Activated gamma-delta T cell (primary cell): ENCODE measurements around the gene SLC7A5.
"Not testable (repeated sequence)": the region's sequence is repeated elsewhere in the genome, so short reads cannot be mapped to it uniquely, and the experiment has no call there.

Source experiments
- DNase-seq: peaks from one replicate; lab custom pipeline; 2025; lab: John Stamatoyannopoulos, UW

The SLC7A5 gene

GRCh38 chr16:87861300-87862099 is 7.8 kb downstream of the SLC7A5 start:
- DNase-seq: not testable (repeated sequence)

DNA sequence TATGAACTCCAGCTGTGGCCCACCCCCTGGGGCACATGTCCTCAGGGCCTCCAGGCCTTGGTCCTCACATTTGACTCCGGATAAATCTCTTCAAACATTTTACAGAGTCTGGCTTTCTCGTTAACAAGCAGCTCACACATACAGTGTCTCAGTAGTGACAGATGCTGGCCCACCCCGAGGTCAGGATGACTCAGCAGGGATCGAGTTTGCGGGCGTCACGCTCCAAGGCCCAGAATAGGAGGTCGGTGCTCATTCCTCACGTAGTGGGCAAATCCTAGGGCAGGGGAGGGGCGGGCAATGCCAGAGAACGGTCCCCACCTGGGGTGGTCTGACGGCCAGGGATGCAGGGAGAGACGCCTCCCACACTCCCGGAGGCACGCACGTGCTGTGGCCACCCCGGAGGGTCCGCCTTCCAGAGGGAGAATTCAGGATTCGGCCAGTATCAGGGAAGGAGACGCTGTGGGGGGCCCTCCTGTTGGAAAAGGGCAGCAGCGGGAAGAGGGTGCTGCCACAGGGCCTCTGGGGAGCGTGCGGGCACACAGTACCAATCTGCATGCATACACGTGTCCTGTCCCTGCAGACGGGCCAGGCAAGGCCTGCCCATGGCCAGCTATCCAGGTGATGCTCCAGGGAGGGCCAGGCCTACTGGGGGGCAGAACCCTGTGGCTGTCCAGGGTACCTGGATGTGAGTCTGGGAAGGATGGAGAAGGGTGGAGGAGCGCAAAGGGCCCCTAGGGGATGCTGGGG is 8.6 kb downstream of the SLC7A5 start:
- no peak for DNase-seq

- DNase-seq: not testable (repeated sequence)
These were observed 10.9 kb downstream of the SLC7A5 start for GRCh38 chr16:87858151-87858993.

- no peak for DNase-seq
These were observed 12.5 kb downstream of the SLC7A5 start for GRCh38 chr16:87856791-87857228.

GRCh38 chr16:87855852-87856715 is 13.2 kb downstream of the SLC7A5 start:
- no peak for DNase-seq

DNA sequence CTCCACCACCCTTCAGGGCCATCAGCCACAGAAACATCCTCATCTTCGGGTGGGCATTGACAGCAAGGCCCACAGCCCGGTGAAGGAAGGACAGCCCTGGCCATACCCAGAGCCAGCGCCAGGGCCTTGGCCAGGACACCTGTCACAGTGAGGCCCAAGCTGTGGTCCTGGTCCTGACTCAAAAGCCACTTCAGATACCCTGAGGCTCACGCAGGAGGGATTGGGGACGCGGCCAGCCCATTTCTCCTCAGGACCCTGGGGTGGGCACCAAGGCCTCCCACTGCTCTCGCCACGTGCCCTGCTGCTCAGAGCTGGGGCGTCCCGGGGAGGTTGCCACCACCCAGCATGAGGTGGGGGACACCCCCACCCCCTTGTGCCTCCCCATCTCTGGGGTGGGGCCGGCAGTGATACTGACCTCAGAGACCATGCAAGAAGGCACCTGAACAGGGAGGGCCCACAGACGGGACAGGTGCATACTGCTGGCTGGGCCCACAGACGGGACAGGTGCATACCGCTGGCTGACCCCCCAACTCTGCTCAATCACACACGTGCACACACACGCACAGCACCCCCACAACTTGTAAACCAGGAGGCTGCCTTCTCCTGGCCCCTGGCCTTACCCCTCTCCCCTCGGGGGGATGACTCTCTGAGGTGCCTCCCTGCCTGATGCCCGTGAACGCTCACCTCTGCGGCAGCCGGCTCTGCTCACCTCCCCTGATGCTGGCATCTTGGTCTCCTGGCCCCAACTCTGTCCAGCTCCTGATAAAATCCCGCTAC is 14.2 kb downstream of the SLC7A5 start:
- DNase-seq: no peak

DNA sequence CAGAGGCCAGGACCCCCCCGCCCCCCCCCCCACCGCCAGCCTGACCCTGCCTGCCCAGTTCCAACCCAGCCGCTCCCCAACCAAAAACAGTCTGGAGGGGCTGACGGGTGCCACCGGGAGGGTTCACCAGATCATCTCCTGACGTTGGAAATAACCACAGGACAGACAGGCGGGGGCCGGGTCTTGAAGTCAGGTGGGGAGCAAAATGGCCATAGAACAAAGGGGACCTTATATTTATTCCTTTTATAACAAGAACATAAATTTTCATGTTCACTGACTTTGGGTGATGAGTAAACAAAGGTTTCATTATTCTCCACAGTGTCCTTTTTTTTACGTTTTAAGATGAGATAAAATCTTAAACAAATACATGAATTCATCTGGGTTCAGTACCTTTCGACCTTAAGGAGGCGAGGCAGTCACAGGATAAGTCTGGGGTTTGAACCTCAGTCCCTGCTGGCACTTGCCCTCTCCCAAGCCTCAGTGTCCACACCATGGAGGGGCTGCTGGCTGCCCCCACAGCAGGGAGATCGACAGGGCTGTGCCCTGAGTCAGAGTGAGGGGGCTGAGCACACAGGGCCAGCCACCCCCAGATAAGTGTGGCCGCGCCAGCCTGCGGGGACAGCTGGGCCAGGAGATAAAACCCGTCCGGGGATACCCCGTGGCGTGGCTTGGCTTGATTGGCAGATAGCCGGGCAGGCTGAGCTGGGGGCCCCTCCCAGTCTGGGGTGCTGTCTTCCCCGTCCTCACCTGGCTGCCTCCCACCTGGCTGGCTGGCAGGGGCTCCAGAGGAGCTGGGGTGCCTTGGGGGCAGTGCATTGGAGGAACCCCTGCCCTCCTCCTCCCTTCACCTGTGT is 15.0 kb downstream of the SLC7A5 start:
- peak; percentile 50 for DNase-seq

GRCh38 chr16:87853411-87854052 is 15.8 kb downstream of the SLC7A5 start:
- DNase-seq: peak; percentile 94

GRCh38 chr16:87851601-87852000 is 17.7 kb downstream of the SLC7A5 start:
- DNase-seq: no peak

- no peak for DNase-seq
These were observed 18.1 kb downstream of the SLC7A5 start for GRCh38 chr16:87851141-87851587.

DNA sequence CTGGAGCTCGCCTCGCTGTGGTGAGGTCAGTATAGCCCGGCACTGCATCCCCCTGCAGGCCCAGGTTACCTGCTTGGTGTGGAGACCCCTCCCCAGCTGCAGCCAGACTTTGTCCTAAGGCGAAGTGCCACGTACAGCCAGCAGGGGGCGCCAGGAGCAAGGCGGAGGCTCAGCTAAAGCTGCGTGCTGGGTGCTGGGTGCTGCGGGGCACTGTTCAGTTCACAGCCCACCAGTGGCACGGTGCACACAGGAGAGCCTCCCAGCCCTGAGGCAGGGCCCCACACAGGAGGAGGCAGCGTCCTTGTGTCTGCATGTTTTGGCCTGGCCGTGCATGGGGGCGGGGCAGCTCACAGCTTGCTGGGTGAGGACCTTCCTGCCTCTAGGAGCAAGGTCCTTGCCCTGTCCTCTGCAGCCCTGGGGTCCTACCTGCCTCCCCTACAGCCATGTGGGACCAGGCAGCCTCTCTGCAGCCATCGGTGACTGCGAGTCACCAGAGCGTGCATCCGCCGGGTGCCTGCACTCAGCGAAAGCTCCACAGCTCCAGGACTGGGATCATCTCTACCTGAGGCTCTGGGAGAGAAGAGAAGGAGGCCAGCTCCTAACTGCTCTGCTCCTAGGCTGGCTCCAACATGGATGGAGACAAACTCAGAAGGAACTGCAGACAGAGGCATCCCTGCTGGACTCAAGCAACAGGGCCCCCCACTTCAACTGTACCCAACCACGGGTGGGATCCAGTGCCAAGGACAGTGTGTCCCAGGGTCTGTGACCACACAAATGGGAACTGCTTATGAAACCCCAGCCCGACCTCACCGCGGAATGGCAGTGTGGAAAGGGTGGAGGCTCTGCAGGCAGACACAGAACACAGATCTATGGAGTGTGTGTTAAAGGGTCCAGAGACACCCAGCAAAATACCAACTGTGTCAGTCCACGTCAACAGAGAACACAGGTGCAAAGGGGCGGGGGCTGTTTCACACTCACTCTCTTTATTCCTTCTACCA is 19.0 kb downstream of the SLC7A5 start:
- DNase-seq: peak; percentile 54

DNA sequence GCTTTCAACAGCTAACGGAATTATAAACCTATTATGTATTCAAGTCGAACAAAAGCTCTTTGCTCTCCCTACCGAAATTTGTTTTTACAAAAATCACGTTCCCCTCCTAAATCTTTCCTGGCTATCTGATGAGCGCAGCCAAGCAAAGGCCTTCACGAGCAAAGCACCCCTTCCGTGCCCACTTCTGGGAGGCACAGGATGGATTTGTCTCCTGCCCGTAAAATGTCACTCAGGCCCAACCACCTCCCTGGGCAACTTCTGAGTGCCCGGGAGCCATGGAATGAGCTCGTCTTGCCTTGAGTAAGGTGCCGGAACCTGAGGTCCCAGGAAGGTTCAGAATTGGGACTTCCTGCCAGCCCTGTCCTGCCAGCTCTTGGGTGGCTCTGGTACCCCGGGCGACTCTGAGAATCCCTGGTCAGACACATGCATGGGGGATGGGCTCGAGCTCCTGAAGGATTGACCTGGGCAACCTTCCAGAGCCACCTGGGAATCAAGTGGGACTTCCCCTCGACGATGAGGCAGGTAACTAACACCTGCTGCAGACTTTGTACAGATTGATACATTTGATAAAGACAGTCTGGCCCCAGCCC is 19.8 kb downstream of the SLC7A5 start:
- DNase-seq: no peak

DNA sequence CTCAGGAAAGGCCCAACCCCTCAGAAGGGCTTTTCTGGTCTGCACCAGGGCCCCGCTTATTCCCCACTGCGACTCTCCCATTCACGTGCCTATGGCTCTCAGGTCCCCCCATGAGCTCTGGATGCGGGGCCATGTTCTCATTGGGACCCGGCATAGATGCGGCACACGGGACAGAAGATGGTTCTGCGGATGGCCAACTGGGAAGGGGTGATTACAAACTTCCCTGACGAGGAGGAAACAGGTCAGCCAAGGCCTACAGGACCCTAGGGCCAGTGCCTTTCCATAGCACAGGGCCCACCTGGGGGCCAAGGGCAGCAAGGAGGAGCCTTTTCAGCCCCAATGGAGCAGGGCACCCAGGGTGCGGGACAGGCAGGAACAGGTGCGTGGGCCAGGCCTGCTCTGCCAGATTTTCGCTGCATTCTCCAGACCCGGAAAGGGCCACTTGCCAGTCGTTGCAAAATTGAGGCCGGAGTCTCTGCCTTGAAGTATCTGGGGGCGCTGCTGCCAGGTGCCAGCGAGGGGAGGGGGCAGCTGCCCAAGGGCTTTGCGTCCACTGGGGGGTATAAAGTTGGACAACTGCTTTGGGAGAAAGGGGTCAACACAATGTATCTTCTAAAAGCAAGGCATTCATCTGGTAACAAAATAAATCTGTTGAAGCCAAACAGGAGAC is 20.5 kb downstream of the SLC7A5 start:
- no peak for DNase-seq

DNA sequence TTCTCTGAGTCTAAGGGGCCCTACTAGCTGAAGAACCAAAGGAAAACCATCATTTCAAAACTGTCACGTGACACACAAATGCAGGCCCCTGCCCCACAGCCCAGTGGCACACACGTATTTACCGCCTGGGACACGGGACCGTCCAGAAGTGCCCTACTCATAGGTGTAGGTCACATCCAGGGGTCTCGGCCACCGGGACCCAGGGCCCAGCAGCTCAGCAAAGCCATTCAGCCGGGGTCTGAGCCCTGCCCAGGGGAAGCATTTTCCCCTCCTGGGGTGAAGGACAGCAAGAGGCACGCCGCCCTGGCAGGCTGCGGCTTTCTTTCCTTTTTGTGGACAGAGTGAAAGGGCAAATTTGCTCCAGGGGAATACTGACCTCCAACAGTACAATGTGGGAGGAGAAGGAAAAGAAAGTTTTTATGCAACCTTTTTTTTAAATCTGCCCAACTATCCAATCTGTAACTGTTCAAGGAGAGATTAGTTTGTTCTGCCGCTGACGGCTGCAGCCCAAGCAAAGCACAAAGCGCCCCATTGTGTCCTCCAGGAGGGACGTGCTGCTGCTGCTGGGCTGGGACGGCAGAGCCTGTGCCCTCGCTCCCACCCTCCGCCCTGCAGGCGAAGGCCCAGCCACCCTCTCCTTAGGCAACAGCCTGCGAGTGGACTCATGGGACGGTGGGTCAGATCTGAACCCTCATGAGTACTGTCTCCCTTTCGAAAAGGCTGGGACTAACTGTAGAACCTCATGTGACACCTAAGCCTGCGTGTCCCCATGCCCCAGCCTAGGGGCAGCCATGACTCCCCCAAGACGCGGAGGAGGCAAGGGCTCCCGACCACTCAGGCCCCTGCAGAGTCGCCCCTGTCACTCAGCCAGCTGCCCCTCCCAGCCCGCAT is 21.3 kb downstream of the SLC7A5 start:
- DNase-seq: no peak

- DNase-seq: no peak
These were observed 21.9 kb downstream of the SLC7A5 start for GRCh38 chr16:87847467-87847784.
